HG02763 (cell line): ENCODE results near the gene PRPF6.
"Not testable (repeated sequence)": the region's sequence is repeated elsewhere in the genome, so short reads cannot be mapped to it uniquely, and the experiment has no call there.

ENCODE experiments used
- ATAC-seq: cut with Tn5 transposase; IDR thresholded peaks from one replicate; pipeline ENCODE4 v1.9.1; 2021; ENCODE audit warnings: mild to moderate bottlenecking, moderate library complexity; ENCODE audit not compliant: unreplicated experiment

PRPF6 gene

DNA sequence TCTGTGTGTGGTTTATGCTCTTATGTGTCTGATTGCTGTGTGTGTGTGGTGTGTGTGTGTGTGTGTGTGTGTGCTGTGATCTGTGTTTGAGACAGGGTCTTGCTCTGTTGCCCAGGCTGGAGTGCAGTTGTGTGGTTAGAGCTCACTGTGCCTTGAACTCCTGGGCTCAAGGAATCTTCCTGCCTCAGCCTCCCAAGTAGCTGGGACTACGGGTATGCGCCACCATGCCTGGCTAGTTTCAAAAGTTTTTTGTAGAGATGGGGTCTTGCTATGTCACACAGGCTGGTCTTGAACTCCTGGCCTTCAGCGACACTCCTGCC, 7.8 kb upstream of the PRPF6 start:
- ATAC-seq = no peak

DNA sequence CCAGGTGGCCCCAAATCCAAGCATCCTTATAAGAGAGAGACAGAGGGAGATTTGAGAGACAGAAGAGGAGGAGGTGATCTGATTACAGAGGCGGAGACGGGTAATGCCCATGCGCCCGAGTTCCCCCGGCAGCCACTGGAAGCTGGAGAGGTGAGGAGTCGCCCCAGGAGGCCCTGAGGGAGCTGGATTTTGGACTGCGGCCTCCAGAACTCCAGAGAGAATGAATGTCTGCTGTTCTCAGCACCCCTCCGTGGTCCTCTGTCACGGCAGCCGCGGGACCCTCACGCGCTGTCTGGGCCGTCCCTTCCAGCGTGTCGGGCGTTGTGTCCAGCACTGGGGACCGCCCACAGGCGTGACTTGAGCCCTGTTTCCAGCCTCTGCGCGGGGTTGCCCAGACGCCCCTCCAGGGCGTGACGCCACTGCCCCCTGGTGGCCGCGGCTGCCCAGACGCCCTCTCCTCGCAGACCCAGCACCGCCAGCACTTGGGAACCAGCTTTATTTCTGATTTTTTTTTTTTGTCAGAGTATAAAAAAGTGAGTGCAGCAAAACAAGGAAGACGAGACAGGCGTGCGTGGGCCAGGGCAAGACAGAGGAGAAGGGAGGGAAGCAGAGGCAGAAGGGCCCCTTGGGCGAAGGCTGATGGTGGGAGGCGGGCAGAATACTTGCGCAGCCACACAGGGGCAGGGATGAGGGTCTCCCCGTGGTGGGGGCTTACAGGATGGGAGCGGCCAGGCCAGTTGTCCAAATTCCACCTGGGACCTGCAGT, 7.1 kb upstream of the PRPF6 start:
- ATAC-seq = no peak

DNA sequence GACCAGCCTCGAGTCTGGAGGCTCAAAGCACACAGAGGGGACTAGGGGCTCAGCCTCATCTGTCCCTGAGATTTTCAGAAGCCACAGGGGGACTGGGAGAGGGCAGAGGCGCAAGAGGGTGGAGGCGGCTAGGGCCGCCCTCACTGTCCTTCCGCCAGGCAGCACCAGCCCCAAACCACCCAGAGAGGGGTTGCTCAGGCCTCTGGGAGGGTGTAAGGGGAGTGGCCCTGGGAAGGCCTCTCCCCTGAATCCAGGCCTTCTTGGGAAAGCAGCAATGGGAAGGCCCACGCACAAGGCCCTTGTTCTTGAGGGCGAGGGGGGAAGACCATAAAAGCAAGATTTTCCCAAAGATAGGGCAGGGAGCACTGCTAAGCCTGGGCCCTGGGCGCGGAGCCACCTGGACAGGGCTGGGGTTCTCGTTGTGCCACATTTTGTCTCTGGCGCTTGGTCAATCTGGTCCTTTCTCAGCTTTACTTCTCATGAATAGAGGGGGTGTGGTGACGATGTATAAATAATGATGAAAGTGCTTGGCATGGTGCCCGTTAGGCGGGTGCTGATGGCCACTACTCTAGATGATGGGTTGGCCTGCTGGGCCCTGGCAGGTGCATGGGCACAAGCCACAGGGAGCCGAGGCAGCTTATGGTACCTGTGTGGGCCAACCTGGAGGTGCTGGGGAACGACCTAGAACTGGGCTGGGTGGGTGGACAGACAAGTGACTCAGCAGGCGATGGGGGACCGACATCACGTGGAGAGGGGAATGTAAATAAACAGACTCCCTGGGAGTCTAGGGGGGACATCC, 6.3 kb upstream of the PRPF6 start:
- ATAC-seq = no peak

DNA sequence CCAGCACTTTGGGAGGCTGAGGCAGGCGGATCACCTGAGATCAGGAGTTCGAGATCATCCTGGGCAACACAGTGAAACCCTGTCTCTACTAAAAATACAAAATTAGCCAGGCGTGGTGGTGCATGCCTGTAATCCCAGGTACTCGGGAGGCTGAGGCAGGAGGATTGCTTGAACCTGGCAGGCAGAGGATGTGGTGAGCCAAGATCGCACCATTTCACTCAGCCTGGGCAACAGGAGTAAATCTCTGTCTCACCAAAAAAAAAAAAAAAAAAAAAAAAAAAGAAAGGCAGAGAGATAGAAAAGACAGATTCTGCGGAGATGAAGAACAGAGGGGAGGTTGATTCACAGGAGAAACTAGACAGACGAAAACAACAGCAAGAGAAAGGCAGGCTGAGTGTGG, 4.4 kb upstream of the PRPF6 start:
- ATAC-seq = not testable (repeated sequence)

DNA sequence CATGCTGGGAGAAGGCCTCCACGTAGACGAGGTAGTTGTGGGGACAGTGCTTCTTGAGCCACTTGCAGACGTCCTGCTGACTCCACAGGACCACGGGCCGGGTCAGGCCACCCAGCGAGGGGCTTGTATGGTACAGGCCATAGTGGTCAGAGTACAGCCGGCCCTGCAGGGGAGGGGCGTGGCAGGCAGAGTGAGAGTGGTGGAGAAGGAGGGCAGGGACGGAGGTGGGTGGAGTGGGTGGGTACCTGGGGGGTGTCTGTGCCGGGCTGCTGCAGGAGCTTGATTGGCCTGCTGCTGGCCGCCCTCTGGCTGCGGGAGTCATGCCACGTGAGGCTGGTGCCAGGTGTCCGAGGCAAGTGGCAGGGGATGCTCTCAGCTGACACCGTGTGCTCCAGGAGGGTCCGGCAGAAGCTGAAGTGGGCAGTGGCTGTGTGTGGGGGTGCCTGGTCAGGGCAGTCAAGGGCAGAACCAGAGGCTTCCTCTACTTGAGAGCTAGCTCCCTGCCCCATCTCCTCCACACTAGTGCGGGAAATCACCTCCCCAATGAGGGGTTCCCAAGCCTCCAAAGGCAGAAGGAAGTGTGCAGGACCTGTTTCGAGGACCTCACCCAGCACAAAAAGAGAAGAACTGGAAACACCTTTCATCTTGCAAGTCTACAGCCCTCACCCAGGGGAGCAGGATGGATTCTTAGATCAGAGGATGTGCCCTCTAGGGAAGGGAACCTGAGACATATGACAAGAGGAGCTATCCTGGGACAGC, 3.8 kb upstream of the PRPF6 start:
- no peak for ATAC-seq

DNA sequence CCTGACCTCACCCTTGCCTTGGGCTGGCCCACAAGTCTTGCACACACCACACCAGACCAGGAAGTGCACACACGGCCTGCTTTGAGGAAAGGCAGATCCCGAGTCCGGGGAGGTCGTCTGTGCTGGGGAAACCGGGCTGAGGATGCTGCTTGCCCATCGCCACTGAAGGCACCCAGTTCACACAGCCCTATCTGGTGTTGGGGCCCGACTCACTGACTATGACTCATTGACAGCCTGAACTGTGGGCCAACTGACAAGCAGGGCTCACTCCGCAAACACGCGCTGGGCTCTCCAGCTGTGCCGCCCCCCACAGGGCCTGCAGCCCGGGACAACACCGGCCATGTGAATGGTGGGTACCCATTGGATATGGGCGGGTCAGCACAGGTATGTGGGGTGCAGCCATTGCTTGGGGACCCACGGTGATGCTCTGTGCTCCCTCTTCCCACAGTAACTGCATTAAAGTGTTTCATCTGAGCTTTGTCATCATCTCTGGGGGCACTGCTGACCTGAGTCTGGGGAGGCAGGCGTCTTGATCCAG, 3.1 kb upstream of the PRPF6 start:
- ATAC-seq = no peak

DNA sequence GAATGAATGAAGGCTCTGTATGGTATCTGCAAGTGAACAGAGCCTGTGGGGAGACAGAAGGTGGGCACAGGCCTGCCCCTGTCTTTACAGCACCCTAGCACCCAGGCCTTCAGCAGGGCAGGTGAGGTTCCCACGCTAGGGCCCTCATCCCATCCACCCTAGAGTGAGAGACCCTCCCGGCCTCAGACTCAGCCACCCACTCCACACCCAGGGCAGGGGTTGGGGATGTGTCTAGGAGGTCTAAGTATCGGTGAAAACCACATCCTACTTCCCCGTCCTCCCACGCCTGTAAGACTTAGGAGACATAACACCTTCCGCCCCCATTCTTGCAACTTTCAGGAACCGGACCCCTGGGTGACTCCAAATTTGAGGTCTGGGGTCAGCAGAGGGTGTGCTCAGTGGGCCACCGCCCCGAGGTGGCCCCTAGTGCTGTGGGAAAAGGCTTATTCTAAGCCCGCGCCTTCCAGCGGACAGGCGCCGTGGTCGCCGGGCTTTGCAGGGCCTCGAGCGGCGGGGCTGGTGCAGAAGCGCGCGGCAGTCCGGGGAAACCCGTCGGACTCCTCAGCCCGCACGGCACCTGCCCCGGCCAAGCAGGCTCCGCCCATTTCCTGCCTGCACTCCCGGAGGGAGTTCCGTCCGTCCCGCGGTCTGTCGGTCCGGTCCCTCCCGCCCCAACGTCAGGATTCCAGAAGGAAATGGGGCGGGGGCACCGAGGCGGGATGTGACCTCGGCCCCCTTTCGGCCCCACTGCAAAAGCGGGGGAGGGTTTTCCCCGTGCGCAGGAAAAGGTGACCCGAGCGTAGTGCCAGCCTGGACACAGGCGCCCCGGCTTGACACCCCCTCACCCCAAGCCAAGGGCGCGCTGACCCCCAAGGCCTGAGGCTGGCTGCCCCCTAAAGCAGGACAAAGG, 2.4 kb upstream of the PRPF6 start:
- peak; percentile 41 for ATAC-seq

DNA sequence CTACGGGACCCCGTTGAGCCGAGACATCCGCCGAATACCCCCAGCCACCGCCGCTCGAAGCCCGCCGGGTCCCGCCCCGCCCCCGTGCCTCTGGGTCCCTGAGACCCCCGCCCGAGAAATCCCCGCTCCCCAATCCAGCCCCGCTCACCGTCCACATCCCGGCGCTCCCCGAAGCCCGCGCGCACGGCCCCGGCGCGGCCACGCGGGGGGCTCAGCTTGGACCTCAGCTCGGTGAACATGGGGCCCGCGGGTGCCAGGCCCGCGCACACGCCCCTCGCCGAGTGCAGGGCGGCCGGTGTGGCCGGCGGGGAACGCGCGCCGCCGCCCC, 1.7 kb upstream of the PRPF6 start:
- no peak for ATAC-seq

DNA sequence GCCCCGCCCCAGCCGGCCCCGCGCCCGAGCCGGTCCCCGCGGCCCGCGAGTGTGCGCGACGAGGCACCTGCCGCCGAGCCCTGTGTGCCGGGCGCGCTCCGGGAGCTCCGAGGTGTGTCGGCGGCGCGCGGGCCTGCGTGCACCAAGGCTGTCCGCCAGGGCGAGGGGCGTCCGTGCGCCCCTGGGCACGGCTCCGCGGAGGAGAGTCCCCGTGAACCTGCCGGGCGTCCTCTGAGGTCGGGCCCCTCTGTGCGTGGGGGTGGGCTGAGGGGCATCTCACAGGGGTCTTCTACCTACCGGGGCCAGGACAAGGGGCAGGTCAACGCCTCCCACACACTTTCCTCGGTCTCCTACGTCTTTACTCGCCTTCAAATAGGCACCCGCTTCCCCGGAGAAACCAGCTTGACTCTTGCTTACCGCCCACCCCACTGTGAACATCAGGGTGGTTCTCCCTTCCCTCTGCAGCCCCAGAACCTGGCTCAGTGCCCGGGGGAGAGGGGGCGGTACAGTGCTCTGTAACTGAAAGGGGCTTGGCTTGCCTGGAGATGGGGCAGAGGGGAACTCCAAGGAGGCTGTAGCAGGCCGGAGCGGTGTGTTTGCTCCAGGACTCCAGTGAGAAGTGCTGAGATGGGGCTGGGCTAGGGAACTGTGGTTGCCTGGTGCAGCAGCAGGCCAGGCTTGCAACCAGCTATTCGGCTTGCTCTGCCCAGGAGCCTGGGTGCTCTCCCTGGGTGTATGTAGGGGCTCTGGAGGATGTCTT, 1.2 kb upstream of the PRPF6 start, which contains the start of gene SAMD10:
Gene SAMD10, minus strand, starts transcription at position 86 of the 760 bp plus-strand sequence. CDS start 175 bp downstream, outside the sequence.
- ATAC-seq = peak; percentile 37

DNA sequence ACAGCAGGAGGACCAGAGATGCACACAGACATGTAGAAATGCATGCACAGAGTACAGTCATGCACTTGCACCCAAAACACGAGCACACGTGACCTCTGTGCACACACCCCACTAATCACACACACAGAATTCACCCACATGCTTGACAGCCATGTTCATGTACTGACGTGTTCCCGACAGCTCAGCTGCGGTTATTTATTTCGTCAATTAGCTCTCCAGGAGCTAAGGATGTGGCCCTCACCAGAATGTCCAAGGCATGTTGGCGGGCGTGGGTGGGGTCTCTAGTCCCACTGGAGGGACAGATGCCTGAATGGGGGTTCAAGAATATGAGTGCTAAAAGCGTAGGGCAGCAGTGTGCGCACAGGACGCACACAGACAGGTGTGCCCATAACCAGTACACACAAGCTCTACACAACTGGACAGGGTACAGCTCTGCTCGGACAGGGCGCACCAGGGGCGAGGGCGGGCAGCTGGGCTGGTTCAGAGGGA, 571 bp upstream of the PRPF6 start:
- peak; percentile 6 for ATAC-seq

DNA sequence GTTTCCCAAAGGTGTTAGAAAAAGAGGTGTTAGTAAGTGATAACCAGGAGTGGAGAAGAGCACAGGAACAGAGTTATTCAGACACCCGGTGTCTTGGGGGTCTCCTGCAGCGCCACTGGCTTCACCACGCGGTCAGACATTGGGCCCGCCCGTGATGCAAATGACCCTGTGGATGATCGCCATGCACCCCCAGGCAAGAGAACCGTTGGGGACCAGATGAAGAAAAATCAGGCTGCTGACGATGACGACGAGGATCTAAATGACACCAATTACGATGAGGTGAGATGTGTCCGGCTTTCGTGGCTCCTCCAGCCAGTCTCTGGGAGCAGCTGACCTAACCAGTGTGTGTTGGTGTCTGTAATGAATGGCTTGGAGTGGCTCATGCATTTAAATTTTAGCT, 2.0 kb downstream of the PRPF6 start:
- no peak for ATAC-seq

DNA sequence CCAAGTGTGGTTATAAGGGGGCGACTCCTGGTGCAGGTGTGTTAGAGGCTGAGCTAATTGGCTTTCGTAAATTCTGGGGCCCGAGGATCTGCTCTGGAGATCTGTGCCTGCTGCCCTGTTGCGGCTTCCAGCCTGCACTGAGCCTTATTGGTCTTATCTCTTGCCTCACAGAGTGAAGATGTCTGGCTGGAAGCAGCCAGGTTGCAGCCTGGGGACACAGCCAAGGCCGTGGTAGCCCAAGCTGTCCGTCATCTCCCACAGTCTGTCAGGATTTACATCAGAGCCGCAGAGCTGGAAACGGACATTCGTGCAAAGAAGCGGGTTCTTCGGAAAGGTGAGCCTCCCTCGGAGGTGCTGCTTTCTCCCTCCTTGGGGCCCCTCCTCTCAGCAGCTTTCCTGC, 20.0 kb downstream of the PRPF6 start:
- no peak for ATAC-seq

DNA sequence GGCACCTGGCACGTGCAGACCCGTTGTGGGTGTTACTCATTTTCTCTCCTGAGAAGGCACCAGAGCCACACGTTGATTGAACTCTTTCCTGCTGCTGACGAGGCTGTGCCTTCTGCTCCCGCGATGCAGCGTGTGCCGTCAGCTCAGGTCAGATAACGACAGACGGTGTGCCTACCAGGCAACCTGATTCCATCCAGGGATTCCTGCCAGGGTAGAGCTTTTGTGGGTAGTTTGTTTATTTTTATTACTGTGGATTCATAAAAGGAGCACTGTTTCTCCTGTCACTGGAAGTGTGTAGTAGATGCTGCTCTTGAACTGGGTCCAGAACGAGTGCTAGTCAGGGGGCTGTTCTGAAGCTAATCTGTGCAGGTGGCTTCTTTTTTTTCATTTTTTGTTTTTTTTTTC, 20.7 kb downstream of the PRPF6 start:
- no peak for ATAC-seq

DNA sequence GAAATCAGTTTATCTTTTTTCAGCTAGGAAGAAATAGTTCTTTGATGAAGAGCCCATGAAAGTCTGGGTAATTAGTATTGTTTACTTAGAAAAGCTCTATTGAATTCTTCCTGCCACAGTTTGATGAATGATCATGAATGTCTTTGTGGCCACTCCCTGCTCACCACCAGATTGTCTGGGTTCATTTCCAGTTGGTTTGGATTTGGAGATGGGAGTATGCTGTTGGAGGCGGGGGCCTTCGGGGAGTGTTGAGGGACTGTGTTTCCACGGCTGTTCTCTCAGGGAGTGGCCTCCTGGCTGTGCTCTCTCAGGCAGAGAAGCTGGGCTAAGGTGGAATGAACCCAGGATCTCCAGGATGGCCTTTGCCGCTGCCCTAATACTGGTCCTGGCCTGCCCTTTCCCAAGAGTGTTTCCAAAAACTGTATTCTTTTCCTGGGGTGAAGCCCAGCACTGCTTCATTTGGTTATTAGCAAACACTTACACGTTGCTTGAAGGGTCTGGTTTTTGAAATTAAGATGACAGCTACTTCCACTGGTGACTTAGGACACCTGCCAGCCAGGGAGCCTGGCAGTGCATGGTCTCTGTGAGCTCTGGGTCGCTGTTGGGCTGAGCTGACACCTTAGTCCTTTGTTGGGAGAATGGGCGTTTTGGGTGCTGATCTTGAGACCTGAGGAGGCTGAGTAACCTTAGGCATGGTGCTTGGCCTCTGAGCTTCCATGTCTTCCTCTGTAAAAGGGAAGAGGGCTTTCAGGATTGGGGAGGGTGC, 23.2 kb downstream of the PRPF6 start:
- ATAC-seq = no peak

DNA sequence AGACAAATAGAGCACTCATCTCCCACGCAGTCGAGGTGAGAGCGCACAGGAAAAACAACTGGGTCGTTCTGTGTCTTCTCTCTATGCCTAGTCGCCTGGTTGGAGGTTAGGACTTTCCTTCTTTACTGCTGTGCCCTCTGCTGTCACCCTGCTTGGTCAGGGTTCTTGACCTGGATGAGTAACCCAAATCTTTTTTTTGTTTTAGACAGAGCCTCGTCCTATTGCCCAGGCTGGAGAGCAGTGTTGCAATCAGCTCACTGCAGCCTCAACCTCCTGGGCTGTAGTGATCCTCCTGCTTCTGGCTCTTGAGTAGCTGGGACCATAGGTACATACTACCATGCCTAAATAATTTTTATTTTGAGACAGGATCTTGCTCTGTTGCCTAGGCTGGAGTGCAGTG, 24.5 kb downstream of the PRPF6 start:
- ATAC-seq = no peak

DNA sequence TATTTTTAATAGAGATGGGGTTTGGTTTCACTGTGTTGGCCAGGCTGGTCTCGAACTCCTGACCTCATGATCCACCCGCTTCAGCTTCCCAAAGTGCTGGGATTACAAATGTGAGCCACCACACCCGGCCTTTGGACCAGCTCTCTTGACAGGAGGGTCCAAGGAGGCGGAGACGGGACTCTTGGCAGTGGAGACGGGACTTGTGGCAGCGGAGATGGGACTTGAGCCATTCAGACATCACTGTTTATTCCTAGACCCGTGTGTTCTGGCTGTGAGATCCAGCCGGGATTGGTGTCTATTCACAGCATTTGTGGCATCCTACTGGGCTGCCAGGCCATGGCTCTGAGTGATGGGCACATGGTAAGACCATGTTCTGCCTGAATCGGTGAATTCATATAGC, 25.6 kb downstream of the PRPF6 start:
- no peak for ATAC-seq

DNA sequence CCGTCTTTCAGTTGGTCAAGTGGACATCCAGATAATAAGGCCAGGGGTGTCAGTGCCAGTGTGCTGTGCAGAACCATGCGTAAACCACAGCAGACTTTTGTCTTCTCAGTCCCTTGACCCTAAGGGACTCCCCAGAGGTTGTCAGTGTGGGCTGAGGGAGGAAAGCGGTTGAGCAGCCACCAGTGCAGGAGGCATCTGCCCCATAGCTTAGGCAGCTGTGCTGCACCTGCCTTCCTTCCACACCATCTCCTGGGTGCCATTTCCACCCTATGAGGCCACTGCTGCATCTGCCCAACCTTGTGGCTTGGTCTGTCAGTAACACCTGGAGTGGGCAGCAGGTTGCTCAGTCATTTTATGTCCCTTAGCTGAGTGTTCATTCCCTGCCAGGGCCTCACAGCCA, 26.0 kb downstream of the PRPF6 start:
- no peak for ATAC-seq

DNA sequence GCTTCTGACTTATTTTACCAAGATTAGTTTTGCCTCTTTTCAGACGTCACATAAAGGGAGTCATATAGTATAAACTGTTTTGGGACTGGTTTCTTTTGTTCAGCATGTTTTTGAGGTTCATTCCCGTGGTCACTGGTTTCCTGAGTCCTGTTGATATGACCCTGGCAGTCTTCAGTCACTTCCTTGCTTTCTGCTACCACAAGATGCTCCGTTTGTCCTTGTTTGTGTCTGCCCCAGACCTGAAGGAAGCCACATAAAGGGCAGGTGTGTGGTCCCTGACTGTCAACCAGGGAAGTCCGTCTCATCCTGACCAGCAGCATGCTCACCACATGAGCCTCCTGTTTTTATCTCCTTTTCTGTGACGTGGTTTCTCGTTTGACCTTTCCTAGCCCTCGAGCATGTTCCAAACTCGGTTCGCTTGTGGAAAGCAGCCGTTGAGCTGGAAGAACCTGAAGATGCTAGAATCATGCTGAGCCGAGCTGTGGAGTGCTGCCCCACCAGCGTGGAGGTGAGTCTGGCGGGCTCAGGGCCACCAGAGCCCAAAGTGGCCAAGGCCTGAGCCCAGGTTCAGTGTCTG, 29.0 kb downstream of the PRPF6 start:
- ATAC-seq = no peak
